ENCODE data around the gene PPIL6. TPM values are rescaled to one million over a fixed set of nuclear protein-coding genes. Genes with fewer than 3 reads are reported as not detected.
A peak's percentile ranks its signal among the peaks of the same experiment; 100 is the strongest.

PPIL6 gene
- total RNA-seq, 1 experiment from 2014 or later, result not detected

DNA sequence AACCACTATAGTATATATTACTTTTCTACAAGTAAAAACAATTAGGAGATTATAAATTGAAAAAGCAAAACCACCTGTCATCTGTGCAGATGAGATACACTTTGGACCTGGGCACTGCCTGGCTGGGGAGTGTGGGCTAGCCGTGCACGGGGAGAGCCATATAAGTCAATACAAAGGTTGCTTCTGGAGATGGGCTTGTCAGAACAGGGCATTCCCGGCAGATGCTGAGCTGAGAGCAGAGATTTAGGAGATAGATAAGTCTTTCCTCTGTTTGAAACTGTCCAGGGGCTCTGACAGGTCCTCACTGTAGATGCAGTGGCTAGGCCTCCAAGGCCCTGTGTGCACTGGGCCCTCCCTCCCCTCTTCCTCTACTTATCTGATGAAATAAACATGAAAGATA is 92.6 kb downstream of the PPIL6 start:
- Mint-ChIP-seq H3K36me3 (ENCODE audit: insufficient read depth, unreplicated experiment) (peaks cover 8% of the 10 kb centered on the region), H3K4me1 (ENCODE audit: low read depth, unreplicated experiment) (peaks cover 16% of the 10 kb centered on the region), H3K9me3 (ENCODE audit: unreplicated experiment) (no peaks in the 10 kb centered on the region), H3K27me3 (ENCODE audit: insufficient read depth, unreplicated experiment) (no peaks in the 10 kb centered on the region), H3K4me3 (ENCODE audit: unreplicated experiment) (no peak overlapping the region), H3K27ac (ENCODE audit: unreplicated experiment) (no peak overlapping the region)
- DNase-seq, result no peak
- ChIA-PET POLR2A (no interaction called here), CTCF (no interaction called here)
- Histone ChIP-seq H3K27me3 (replicated peaks; ENCODE audit: control insufficient read depth, insufficient read depth, low read length) (no peaks in the 10 kb centered on the region), H3K9me3 (no peaks in the 10 kb centered on the region), H3K4me1 (no peaks in the 10 kb centered on the region), H3K36me3 (ENCODE audit: control insufficient read depth, insufficient read depth, low read length) (no peaks in the 10 kb centered on the region), H3K4me3 (ENCODE audit: low read depth, low read length) (no peak overlapping the region)
- TF ChIP-seq CTCF (IDR thresholded peaks at IDR 0.05; ENCODE audit: insufficient read depth in 1 of 2, low read depth in 1 of 2, low read length in 1 of 2, severe bottlenecking in 1 of 2, unreplicated experiment in 1 of 2), result no peak
- intact Hi-C loops (cut with micrococcal nuclease; ENCODE audit: unreplicated experiment), result no loop called here
- BruUV-seq (replicated peaks), result no TSS peak

GRCh38 chr6:109345986-109346385 is 94.4 kb downstream of the PPIL6 start:
- no peaks in the 10 kb centered on the region for H3K27me3 Mint-ChIP-seq (ENCODE audit: insufficient read depth, unreplicated experiment)
- CTCF ChIA-PET, result no interaction called here
- Histone ChIP-seq H3K4me1 (no peaks in the 10 kb centered on the region), H3K27me3 (replicated peaks; ENCODE audit: control insufficient read depth, insufficient read depth, low read length) (no peaks in the 10 kb centered on the region), H3K4me3 (ENCODE audit: low read depth, low read length) (no peak overlapping the region), H3K36me3 (ENCODE audit: control insufficient read depth, insufficient read depth, low read length) (no peaks in the 10 kb centered on the region), H3K9me3 (no peaks in the 10 kb centered on the region)
- no peak overlapping the region for H3K4me3 Mint-ChIP-seq (ENCODE audit: unreplicated experiment)
- peaks cover 8% of the 10 kb centered on the region for H3K36me3 Mint-ChIP-seq (ENCODE audit: insufficient read depth, unreplicated experiment)
- no TSS peak for BruUV-seq (replicated peaks)
- POLR2A ChIA-PET, result no interaction called here
- intact Hi-C loops (cut with micrococcal nuclease; ENCODE audit: unreplicated experiment), result no loop called here
- peaks cover 10% of the 10 kb centered on the region for H3K4me1 Mint-ChIP-seq (ENCODE audit: low read depth, unreplicated experiment)
- H3K9me3 Mint-ChIP-seq (ENCODE audit: unreplicated experiment), result no peaks in the 10 kb centered on the region
- TF ChIP-seq CTCF (IDR thresholded peaks at IDR 0.05; ENCODE audit: insufficient read depth in 1 of 2, low read depth in 1 of 2, low read length in 1 of 2, severe bottlenecking in 1 of 2, unreplicated experiment in 1 of 2), result no peak
- H3K27ac Mint-ChIP-seq (ENCODE audit: unreplicated experiment), result no peak overlapping the region
- no peak for DNase-seq

GRCh38 chr6:109344226-109344625 is 96.2 kb downstream of the PPIL6 start:
- intact Hi-C loops (cut with micrococcal nuclease; ENCODE audit: unreplicated experiment), result no loop called here
- peak; percentile 45 to 48 for DNase-seq
- CTCF ChIA-PET, result no interaction called here
- Mint-ChIP-seq H3K9me3 (ENCODE audit: unreplicated experiment) (no peaks in the 10 kb centered on the region), H3K27me3 (ENCODE audit: insufficient read depth, unreplicated experiment) (no peaks in the 10 kb centered on the region), H3K4me1 (ENCODE audit: low read depth, unreplicated experiment) (peaks cover 10% of the 10 kb centered on the region), H3K27ac (ENCODE audit: unreplicated experiment) (peak overlapping the region; percentile 85), H3K36me3 (ENCODE audit: insufficient read depth, unreplicated experiment) (peaks cover 8% of the 10 kb centered on the region), H3K4me3 (ENCODE audit: unreplicated experiment) (peak overlapping the region; percentile 49)
- H3K9me3 ChIP-seq, result no peaks in the 10 kb centered on the region
- H3K4me3 ChIP-seq (ENCODE audit: low read depth, low read length), result no peak overlapping the region
- no peak for TF ChIP-seq CTCF (IDR thresholded peaks at IDR 0.05; ENCODE audit: insufficient read depth in 1 of 2, low read depth in 1 of 2, low read length in 1 of 2, severe bottlenecking in 1 of 2, unreplicated experiment in 1 of 2)
- no peaks in the 10 kb centered on the region for H3K4me1 ChIP-seq
- H3K36me3 ChIP-seq (ENCODE audit: control insufficient read depth, insufficient read depth, low read length), result no peaks in the 10 kb centered on the region
- POLR2A ChIA-PET, result no interaction called here
- no TSS peak for BruUV-seq (replicated peaks)
- no peaks in the 10 kb centered on the region for H3K27me3 ChIP-seq (replicated peaks; ENCODE audit: control insufficient read depth, insufficient read depth, low read length)
